ENCODE results near the gene RBCK1. TPM values are rescaled to one million over a fixed set of nuclear protein-coding genes. Genes with fewer than 3 reads are reported as not detected.

RBCK1 gene
- total and polyA plus RNA-seq, 9 of the 15 experiments (the other 6 are each of a cell fraction or from before 2014, with no cell fraction given): 5.9 to 59.3 (median 26.5) TPM

DNA sequence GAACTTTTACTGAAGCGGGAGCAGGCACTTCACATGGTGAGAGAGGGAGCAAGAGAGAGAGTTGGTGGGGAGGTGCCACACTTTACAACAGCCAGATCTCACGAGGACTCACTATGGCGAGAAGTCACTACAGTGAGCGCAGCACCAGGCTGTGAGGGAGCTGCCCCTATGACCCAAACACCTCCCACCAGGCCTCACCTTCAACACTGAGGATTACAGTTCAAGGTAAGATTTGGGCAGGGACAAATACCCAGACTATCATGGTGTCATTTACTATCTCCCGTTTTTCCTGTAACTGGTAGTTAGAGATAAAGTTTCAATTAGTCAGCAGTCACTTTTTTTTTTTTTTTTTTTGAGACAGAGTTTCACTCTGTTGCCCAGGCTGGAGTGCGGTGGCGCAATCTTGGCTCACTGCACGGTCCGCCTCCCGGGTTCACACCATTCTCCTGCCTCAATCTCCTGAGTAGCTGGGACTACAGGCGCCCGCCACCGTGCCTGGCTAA, 7.8 kb downstream of the RBCK1 start (continued):
- TF ChIP-seq, protein P1, sequence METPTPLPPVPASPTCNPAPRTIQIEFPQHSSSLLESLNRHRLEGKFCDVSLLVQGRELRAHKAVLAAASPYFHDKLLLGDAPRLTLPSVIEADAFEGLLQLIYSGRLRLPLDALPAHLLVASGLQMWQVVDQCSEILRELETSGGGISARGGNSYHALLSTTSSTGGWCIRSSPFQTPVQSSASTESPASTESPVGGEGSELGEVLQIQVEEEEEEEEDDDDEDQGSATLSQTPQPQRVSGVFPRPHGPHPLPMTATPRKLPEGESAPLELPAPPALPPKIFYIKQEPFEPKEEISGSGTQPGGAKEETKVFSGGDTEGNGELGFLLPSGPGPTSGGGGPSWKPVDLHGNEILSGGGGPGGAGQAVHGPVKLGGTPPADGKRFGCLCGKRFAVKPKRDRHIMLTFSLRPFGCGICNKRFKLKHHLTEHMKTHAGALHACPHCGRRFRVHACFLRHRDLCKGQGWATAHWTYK (CRISPR knock-in tag; IDR thresholded peaks at IDR 0.05): no peak
- TF ChIP-seq, protein P2, sequence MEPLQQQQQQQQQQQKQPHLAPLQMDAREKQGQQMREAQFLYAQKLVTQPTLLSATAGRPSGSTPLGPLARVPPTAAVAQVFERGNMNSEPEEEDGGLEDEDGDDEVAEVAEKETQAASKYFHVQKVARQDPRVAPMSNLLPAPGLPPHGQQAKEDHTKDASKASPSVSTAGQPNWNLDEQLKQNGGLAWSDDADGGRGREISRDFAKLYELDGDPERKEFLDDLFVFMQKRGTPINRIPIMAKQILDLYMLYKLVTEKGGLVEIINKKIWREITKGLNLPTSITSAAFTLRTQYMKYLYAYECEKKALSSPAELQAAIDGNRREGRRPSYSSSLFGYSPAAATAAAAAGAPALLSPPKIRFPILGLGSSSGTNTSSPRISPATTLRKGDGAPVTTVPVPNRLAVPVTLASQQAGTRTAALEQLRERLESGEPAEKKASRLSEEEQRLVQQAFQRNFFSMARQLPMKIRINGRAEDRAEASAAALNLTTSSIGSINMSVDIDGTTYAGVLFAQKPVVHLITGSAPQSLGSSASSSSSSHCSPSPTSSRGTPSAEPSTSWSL (CRISPR knock-in tag; IDR thresholded peaks at IDR 0.05; ENCODE audit: borderline replicate concordance): no peak
- TF ChIP-seq ADNP (tag; IDR thresholded peaks at IDR 0.05): peak; percentile 63; the same call in 1 of the 2 replicates
- peak; percentile 64; the same call in 1 of the 2 replicates for TF ChIP-seq ATF7 (IDR thresholded peaks at IDR 0.05)
- peak; percentile 91 for TF ChIP-seq ARID1B (IDR thresholded peaks at IDR 0.05)
- TF ChIP-seq, protein P3, sequence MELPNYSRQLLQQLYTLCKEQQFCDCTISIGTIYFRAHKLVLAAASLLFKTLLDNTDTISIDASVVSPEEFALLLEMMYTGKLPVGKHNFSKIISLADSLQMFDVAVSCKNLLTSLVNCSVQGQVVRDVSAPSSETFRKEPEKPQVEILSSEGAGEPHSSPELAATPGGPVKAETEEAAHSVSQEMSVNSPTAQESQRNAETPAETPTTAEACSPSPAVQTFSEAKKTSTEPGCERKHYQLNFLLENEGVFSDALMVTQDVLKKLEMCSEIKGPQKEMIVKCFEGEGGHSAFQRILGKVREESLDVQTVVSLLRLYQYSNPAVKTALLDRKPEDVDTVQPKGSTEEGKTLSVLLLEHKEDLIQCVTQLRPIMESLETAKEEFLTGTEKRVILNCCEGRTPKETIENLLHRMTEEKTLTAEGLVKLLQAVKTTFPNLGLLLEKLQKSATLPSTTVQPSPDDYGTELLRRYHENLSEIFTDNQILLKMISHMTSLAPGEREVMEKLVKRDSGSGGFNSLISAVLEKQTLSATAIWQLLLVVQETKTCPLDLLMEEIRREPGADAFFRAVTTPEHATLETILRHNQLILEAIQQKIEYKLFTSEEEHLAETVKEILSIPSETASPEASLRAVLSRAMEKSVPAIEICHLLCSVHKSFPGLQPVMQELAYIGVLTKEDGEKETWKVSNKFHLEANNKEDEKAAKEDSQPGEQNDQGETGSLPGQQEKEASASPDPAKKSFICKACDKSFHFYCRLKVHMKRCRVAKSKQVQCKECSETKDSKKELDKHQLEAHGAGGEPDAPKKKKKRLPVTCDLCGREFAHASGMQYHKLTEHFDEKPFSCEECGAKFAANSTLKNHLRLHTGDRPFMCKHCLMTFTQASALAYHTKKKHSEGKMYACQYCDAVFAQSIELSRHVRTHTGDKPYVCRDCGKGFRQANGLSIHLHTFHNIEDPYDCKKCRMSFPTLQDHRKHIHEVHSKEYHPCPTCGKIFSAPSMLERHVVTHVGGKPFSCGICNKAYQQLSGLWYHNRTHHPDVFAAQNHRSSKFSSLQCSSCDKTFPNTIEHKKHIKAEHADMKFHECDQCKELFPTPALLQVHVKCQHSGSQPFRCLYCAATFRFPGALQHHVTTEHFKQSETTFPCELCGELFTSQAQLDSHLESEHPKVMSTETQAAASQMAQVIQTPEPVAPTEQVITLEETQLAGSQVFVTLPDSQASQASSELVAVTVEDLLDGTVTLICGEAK (IDR thresholded peaks at IDR 0.05): peak; percentile 82
- TF ChIP-seq, protein P3 (CRISPR knock-in tag; IDR thresholded peaks at IDR 0.05): no peak
- TF ChIP-seq, protein P4, sequence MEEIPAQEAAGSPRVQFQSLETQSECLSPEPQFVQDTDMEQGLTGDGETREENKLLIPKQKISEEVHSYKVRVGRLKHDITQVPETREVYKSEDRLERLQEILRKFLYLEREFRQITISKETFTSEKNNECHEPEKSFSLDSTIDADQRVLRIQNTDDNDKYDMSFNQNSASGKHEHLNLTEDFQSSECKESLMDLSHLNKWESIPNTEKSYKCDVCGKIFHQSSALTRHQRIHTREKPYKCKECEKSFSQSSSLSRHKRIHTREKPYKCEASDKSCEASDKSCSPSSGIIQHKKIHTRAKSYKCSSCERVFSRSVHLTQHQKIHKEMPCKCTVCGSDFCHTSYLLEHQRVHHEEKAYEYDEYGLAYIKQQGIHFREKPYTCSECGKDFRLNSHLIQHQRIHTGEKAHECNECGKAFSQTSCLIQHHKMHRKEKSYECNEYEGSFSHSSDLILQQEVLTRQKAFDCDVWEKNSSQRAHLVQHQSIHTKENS (CRISPR knock-in tag; IDR thresholded peaks at IDR 0.05): no peak
- TF ChIP-seq, protein P5, sequence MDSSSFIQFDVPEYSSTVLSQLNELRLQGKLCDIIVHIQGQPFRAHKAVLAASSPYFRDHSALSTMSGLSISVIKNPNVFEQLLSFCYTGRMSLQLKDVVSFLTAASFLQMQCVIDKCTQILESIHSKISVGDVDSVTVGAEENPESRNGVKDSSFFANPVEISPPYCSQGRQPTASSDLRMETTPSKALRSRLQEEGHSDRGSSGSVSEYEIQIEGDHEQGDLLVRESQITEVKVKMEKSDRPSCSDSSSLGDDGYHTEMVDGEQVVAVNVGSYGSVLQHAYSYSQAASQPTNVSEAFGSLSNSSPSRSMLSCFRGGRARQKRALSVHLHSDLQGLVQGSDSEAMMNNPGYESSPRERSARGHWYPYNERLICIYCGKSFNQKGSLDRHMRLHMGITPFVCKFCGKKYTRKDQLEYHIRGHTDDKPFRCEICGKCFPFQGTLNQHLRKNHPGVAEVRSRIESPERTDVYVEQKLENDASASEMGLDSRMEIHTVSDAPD (CRISPR knock-in tag; IDR thresholded peaks at IDR 0.05): no peak
